ENCODE data around the gene ASPA.
"Not testable (repeated sequence)": the region's sequence is repeated elsewhere in the genome, so short reads cannot be mapped to it uniquely, and the experiment has no call there.

The ASPA gene

GRCh38 chr17:3510090-3510489 lies 34.3 kb downstream of the ASPA start:
- no peak for DNase-seq (ENCODE audit: extremely low read depth, insufficient read length)
- peaks cover 1% of the 10 kb centered on the region for H3K36me3 ChIP-seq (ENCODE audit: control insufficient read depth, insufficient read depth, low read length)
- no peak overlapping the region for H3K4me3 ChIP-seq (replicated peaks; ENCODE audit: low read depth, low read length)
- no peaks in the 10 kb centered on the region for H3K27me3 ChIP-seq (replicated peaks; ENCODE audit: control insufficient read depth, insufficient read depth, low read length)
- TF ChIP-seq CTCF (IDR thresholded peaks at IDR 0.05; ENCODE audit: insufficient read depth, low read length, poor library complexity, severe bottlenecking), result no peak

DNA sequence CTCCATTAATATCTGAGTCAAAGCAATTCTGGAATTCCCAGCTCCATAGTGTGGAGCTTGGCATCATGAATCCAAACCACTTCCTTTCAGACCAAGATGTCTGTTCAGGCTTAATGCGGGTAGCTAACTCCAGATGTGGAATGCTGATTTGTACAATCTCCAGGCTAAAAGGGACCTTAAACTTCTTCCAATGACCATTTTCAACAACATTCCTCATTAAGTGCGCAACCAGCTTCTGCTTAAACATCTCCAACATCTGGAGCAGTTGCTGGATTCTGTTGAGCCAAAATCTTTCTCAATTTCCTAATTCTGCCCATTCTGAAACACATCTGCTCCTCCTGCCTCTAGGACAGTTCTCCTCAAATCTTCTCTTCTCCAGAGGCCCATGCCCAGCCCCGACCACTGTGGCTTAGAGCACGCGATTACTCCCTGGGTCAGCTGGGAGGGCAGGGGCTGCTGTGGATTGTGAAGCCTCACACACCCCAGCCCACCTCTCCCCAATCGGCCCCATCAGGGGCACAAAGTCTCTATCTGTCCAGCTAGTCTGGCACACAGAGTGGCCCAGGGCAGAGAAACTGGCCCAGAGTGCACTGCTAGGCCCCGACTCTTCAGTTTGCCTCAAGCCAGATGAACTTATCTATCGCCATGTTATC lies 36.2 kb downstream of the ASPA start:
- no peak for DNase-seq (ENCODE audit: extremely low read depth, insufficient read length)
- H3K4me3 ChIP-seq (replicated peaks; ENCODE audit: low read depth, low read length), result no peak overlapping the region
- no peak for TF ChIP-seq CTCF (IDR thresholded peaks at IDR 0.05; ENCODE audit: insufficient read depth, low read length, poor library complexity, severe bottlenecking)

DNA sequence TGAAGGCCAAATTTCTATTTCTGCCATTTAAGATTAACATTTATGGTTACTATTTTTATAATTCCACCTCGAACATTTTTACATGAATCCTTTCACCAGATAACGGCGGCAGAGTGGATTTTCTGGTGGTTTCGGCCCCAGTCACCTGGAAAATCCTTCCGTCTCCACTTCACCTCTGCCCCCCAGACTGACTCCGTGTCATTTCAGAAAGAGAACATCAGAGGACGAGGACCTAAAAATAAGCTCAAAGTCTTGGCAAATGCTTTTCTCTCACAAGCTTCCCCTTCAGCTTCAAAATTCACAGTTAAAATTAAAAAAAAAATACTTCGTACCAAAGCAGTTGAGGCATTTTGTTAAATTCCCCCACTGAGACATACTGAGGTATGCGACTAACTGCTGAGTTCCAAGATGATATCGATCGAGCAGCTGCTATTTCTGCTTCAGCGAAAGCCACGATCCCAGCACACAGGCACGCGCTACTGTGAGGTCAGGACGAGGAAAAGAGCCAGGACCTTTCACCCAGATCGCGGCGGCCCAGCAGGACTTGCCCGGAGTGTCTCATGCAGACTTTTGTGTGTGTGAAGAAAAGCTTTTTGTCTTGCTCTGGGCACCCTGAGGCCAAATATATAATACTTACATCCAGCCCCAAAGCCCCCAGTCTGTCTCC lies 36.8 kb downstream of the ASPA start:
- no peak for TF ChIP-seq CTCF (IDR thresholded peaks at IDR 0.05; ENCODE audit: insufficient read depth, low read length, poor library complexity, severe bottlenecking)
- no peaks in the 10 kb centered on the region for H3K27me3 ChIP-seq (replicated peaks; ENCODE audit: control insufficient read depth, insufficient read depth, low read length)
- no peak overlapping the region for H3K4me3 ChIP-seq (replicated peaks; ENCODE audit: low read depth, low read length)
- DNase-seq (ENCODE audit: extremely low read depth, insufficient read length), result no peak
- H3K36me3 ChIP-seq (ENCODE audit: control insufficient read depth, insufficient read depth, low read length), result peaks cover 1% of the 10 kb centered on the region

More for the DNA sequence above, 36.2 kb downstream of the ASPA start:
- Histone ChIP-seq H3K36me3 (ENCODE audit: control insufficient read depth, insufficient read depth, low read length) (peaks cover 1% of the 10 kb centered on the region), H3K27me3 (replicated peaks; ENCODE audit: control insufficient read depth, insufficient read depth, low read length) (no peaks in the 10 kb centered on the region)

DNA sequence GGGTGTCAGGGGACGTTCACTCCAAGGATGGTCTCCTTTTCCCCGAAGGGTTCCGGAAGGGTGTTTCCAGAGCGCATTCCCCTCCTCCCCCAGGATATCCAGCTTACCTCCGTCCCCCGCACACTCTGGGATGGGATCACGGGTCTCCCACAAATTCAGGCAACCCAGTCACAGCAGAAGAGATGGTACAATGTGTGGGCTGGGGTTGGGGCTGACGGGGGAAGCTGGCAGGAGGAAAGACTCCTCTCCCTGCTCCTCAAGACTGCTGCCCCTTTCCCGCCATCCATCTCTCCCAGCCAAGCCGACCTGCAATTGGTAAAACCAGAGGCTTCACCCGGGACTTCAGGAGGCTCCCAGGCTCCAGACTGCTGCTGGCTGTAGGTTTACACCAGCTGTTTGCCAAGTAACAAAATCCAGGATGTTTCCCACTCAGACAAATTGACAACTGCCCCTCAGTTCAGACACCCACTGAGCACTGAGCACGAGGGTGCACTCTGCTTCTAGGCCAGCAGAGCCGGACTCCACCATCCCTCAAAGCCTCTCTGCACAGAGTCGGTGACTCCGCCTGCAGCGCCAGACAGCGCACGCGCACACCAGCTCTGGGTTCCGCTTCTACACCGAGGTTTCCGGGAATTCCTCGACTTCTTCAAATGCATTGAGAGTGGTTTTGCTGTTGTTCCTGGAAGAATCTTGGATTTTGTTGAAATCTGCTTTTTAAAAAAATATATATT lies 37.7 kb downstream of the ASPA start:
- peak; percentile 63 for DNase-seq (ENCODE audit: extremely low read depth, insufficient read length)
- TF ChIP-seq CTCF (IDR thresholded peaks at IDR 0.05; ENCODE audit: insufficient read depth, low read length, poor library complexity, severe bottlenecking), result no peak
- Histone ChIP-seq H3K36me3 (ENCODE audit: control insufficient read depth, insufficient read depth, low read length) (peaks cover 1% of the 10 kb centered on the region), H3K27me3 (replicated peaks; ENCODE audit: control insufficient read depth, insufficient read depth, low read length) (no peaks in the 10 kb centered on the region), H3K4me3 (replicated peaks; ENCODE audit: low read depth, low read length) (no peak overlapping the region)

DNA sequence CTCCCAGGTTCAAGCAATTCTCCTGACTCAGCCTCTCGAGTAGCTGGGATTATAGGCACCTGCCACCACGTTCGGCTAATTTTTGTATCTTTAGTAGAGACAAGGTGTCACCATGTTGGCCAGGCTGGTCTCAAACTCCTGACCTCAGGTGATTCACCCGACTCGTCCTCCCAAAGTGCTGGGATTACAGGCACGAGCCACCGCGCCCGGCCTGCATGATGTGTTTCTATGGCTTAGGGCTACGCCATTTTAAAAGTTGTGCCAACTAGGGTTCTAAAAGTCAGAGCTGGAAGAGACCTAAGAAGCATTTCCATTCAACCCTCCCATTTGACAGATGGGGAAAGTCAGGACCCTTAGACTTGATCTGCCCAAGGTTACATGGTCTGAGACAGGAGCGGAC lies 38.4 kb downstream of the ASPA start:
- not testable (repeated sequence) for H3K4me3 ChIP-seq (replicated peaks; ENCODE audit: low read depth, low read length); H3K36me3 ChIP-seq (ENCODE audit: control insufficient read depth, insufficient read depth, low read length); H3K27me3 ChIP-seq (replicated peaks; ENCODE audit: control insufficient read depth, insufficient read depth, low read length); DNase-seq (ENCODE audit: extremely low read depth, insufficient read length)

- TF ChIP-seq CTCF (IDR thresholded peaks at IDR 0.05; ENCODE audit: insufficient read depth, low read length, poor library complexity, severe bottlenecking), result no peak
These were observed 39.1 kb downstream of the ASPA start for GRCh38 chr17:3514873-3515272.

GRCh38 chr17:3519472-3519871 lies 43.7 kb downstream of the ASPA start:
- not testable (repeated sequence) for H3K36me3 ChIP-seq (ENCODE audit: control insufficient read depth, insufficient read depth, low read length); H3K4me3 ChIP-seq (replicated peaks; ENCODE audit: low read depth, low read length); DNase-seq (ENCODE audit: extremely low read depth, insufficient read length); H3K27me3 ChIP-seq (replicated peaks; ENCODE audit: control insufficient read depth, insufficient read depth, low read length)

More at GRCh38 chr17:3514873-3515272, 39.1 kb downstream of the ASPA start:
- H3K27me3 ChIP-seq (replicated peaks; ENCODE audit: control insufficient read depth, insufficient read depth, low read length), result no peaks in the 10 kb centered on the region
- no peak for DNase-seq (ENCODE audit: extremely low read depth, insufficient read length)
- peaks cover 1% of the 10 kb centered on the region for H3K36me3 ChIP-seq (ENCODE audit: control insufficient read depth, insufficient read depth, low read length)
- H3K4me3 ChIP-seq (replicated peaks; ENCODE audit: low read depth, low read length), result no peak overlapping the region
